HG02943 (cell line): ENCODE measurements around the gene DOCK4.

Experiments
- ATAC-seq: cut with Tn5 transposase; IDR thresholded peaks from one replicate; pipeline ENCODE4 v1.9.1; 2021; ENCODE audit warnings: mild to moderate bottlenecking, low read depth, moderate library complexity; ENCODE audit not compliant: unreplicated experiment

DOCK4 gene

GRCh38 chr7:111982804-111983203, 223.4 kb downstream of the DOCK4 start:
- ATAC-seq = no peak

GRCh38 chr7:111982133-111982532, 224.1 kb downstream of the DOCK4 start:
- ATAC-seq = no peak

- ATAC-seq = no peak
Measured at GRCh38 chr7:111980725-111981124, 225.5 kb downstream of the DOCK4 start.

GRCh38 chr7:111975346-111975745, 230.9 kb downstream of the DOCK4 start:
- ATAC-seq = no peak

- ATAC-seq = no peak
Measured at GRCh38 chr7:111960984-111961383, 245.2 kb downstream of the DOCK4 start.

- no peak for ATAC-seq
Measured at GRCh38 chr7:111958896-111959295, 247.3 kb downstream of the DOCK4 start.

- ATAC-seq = no peak
Measured at GRCh38 chr7:111958431-111958830, 247.8 kb downstream of the DOCK4 start.

GRCh38 chr7:111955616-111956015, 250.6 kb downstream of the DOCK4 start:
- no peak for ATAC-seq

- ATAC-seq = no peak
Measured at GRCh38 chr7:111954474-111955381, 251.5 kb downstream of the DOCK4 start.

- no peak for ATAC-seq
Measured at GRCh38 chr7:111954056-111954455, 252.1 kb downstream of the DOCK4 start.

- ATAC-seq = no peak
Measured at GRCh38 chr7:111953611-111954010, 252.6 kb downstream of the DOCK4 start.

- ATAC-seq = no peak
Measured at GRCh38 chr7:111952783-111953182, 253.4 kb downstream of the DOCK4 start.

- no peak for ATAC-seq
Measured at GRCh38 chr7:111951052-111951451, 255.1 kb downstream of the DOCK4 start.

GRCh38 chr7:111942450-111943081, 263.6 kb downstream of the DOCK4 start:
- no peak for ATAC-seq

- no peak for ATAC-seq
Measured at GRCh38 chr7:111937163-111937562, 269.0 kb downstream of the DOCK4 start.

GRCh38 chr7:111933609-111934008, 272.6 kb downstream of the DOCK4 start:
- no peak for ATAC-seq

- ATAC-seq = no peak
Measured at GRCh38 chr7:111931958-111932357, 274.2 kb downstream of the DOCK4 start.

GRCh38 chr7:111931016-111931517, 275.1 kb downstream of the DOCK4 start:
- no peak for ATAC-seq

- no peak for ATAC-seq
Measured at GRCh38 chr7:111929264-111929663, 276.9 kb downstream of the DOCK4 start.

GRCh38 chr7:111927353-111928019, 278.7 kb downstream of the DOCK4 start:
- ATAC-seq = no peak

GRCh38 chr7:111920329-111920728, 285.9 kb downstream of the DOCK4 start:
- ATAC-seq = no peak
